Vagina (tissue), 2 donors: ENCODE results near the gene POR. TPM values are rescaled to one million over a fixed set of nuclear protein-coding genes. Genes with fewer than 3 reads are reported as not detected.

Experiments
- DNase-seq, 2 donors: peaks; one replicate each; pipeline ENCODE4 v3.0.0-alpha.2; 2017; ENCODE audit errors: extremely low spot score in 2 of 2
- H3K27ac ChIP-seq: fragments of 200-600 bp; sonication (generic); one replicate; pipeline ENCODE4 v1.5.1; 2019
- H3K27me3 ChIP-seq: fragments of 200-600 bp; sonication (generic); one replicate; pipeline ENCODE4 v1.5.1; 2019
- H3K36me3 ChIP-seq, 2 donors: fragments of 200-600 bp; sonication (generic); one replicate each; pipeline ENCODE4 v1.5.1; 2017 to 2019
- H3K4me1 ChIP-seq: fragments of 200-600 bp; sonication (generic); one replicate; pipeline ENCODE4 v1.5.1; 2019
- H3K4me3 ChIP-seq, 2 donors: fragments of 200-600 bp; sonication (generic); 1 replicate in 1 of 2; 2 replicates in 1 of 2; pipeline ENCODE4 v1.5.1; 2016 to 2019
- H3K9me3 ChIP-seq: fragments of 200-600 bp; sonication (generic); one replicate; pipeline ENCODE4 v1.5.1; 2019
- POLR2A ChIP-seq, 2 donors: fragments of 450-650 bp; IDR thresholded peaks; one replicate each; pipeline ENCODE4 v1.6.1; 2017; ENCODE audit warnings: antibody characterized with exemption in 2 of 2, mild to moderate bottlenecking in 2 of 2, moderate library complexity in 2 of 2
- POLR2AphosphoS5 ChIP-seq, 2 donors: sonication (generic); formaldehyde crosslinking; IDR thresholded peaks; one replicate each; pipeline ENCODE4 v1.9.0; 2017; ENCODE audit warnings: antibody characterized with exemption in 2 of 2, mild to moderate bottlenecking in 2 of 2, low read depth in 1 of 2; ENCODE audit not compliant: insufficient read depth in 1 of 2
- intact Hi-C: fragments of 100-400 bp; cut with DNase I; formaldehyde crosslinking; loops from one replicate; pipeline ENCODE4 v1.15.1; 2023
- total RNA-seq: library from RNA; depleted of rRNA; stranded (reverse); fragments of >200 nt; gene quantifications from one replicate; pipeline ENCODE4 v1.2.3, GENCODE V29; 2016
- TF ChIP-seq, protein P1 (sequence below), 3 experiments: fragments of 450-650 bp in 2 of 3; fragments of 200-600 bp in 1 of 3; sonication (generic) in 1 of 3; IDR thresholded peaks; one replicate each; pipeline ENCODE4 v1.5.1; 2017 to 2019; ENCODE audit warnings: antibody characterized with exemption in 3 of 3, mild to moderate bottlenecking in 2 of 3, moderate library complexity in 2 of 3

The POR gene
- total RNA-seq, 1 donor from 2014 or later: 94.3 TPM

DNA sequence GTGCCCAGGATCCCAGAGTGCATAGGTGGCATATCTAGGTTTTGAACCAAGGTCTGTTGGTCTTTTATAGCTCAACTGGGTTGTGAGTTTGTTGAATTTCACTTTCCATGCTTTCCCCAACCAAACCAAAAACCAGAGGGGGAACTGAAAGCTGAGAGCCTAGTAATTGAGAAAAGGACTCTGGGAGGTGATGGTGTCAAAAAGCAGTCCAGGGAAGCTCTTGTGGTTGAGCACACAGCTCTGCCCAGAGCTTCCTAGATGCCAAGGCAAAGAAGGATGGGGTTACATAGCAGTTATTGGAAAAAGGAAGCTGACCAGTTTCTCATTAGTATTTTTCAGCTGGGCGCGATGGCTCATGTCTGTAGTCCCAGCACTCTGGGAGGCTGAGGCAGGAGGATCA is 9.9 kb downstream of the POR start:
- H3K4me3 ChIP-seq: no peak overlapping the region
- H3K4me1 ChIP-seq: peaks cover 10% of the 10 kb centered on the region
- H3K27me3 ChIP-seq: no peaks in the 10 kb centered on the region
- TF ChIP-seq POLR2AphosphoS5 (IDR thresholded peaks at IDR 0.05; ENCODE audit: insufficient read depth in 1 of 2, low read depth in 1 of 2) (no peak), POLR2A (IDR thresholded peaks at IDR 0.05) (no peak)
- TF ChIP-seq, protein P1, sequence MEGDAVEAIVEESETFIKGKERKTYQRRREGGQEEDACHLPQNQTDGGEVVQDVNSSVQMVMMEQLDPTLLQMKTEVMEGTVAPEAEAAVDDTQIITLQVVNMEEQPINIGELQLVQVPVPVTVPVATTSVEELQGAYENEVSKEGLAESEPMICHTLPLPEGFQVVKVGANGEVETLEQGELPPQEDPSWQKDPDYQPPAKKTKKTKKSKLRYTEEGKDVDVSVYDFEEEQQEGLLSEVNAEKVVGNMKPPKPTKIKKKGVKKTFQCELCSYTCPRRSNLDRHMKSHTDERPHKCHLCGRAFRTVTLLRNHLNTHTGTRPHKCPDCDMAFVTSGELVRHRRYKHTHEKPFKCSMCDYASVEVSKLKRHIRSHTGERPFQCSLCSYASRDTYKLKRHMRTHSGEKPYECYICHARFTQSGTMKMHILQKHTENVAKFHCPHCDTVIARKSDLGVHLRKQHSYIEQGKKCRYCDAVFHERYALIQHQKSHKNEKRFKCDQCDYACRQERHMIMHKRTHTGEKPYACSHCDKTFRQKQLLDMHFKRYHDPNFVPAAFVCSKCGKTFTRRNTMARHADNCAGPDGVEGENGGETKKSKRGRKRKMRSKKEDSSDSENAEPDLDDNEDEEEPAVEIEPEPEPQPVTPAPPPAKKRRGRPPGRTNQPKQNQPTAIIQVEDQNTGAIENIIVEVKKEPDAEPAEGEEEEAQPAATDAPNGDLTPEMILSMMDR (IDR thresholded peaks at IDR 0.05): no peak
- H3K9me3 ChIP-seq: no peaks in the 10 kb centered on the region
- DNase-seq: no peak
- no peak overlapping the region for H3K27ac ChIP-seq
- no peaks in the 10 kb centered on the region for H3K36me3 ChIP-seq
- intact Hi-C loops: no loop called here

DNA sequence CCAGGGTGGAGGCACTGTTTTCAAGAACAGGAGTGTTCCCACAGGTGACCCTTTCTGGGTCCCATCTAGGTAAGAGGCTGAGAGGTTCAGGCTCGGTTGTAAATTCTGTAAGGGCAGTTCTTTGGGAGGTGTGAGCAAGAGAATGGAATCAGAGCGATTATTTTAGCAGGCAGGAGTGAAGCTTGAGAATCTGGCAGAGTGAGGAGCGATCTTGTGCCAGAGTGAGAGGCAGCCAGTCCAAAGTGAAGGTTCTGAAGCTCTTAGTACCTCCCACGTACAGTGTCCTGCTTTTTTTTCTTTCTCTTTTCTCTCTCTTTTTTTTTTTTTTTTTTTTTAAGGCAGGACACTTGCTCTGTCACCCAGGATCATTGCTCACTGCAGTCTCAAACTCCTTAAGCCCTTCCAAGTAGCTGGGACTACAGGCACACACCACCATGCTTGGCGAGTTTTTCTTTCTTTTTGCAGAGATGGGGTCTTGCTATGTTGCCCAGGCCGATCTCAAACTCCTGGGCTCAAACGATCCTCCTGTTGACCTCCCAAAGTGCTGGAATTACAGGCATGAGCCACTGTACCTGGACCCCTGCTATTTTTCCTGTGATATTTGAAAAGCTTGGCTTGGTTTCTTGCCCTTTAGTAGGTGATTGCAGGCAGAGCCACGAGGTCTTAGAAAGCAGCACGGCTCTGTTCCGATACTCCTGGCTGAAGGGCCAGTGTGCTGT is 10.9 kb downstream of the POR start:
- Histone ChIP-seq H3K27me3 (no peaks in the 10 kb centered on the region), H3K36me3 (no peaks in the 10 kb centered on the region), H3K4me1 (peaks cover 4% of the 10 kb centered on the region), H3K9me3 (no peaks in the 10 kb centered on the region), H3K27ac (no peak overlapping the region), H3K4me3 (no peak overlapping the region)
- intact Hi-C loops: no loop called here
- no peak for DNase-seq
- TF ChIP-seq, protein P1 (IDR thresholded peaks at IDR 0.05): no peak
- no peak for TF ChIP-seq POLR2AphosphoS5 (IDR thresholded peaks at IDR 0.05; ENCODE audit: insufficient read depth in 1 of 2, low read depth in 1 of 2)
- TF ChIP-seq POLR2A (IDR thresholded peaks at IDR 0.05): no peak

DNA sequence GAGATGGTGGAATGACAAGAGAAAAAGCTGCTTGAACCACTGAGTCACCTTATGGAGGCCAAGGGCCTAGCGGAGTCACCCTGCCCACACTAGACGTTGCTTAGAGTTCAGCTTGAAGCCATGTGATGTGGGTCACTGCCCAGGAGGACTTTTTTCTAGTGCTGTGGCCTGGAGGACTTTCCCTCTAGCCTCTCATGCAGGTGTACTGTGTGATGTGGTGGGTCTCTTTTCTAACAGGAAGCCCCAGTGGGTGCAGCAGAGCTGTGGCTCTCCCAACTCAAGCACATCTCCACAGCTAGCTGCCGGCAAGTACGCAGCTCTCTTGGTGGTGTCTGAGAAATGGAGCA is 13.6 kb downstream of the POR start:
- Histone ChIP-seq H3K4me3 (no peak overlapping the region), H3K27me3 (no peaks in the 10 kb centered on the region), H3K4me1 (peaks cover 9% of the 10 kb centered on the region), H3K27ac (no peak overlapping the region), H3K36me3 (no peaks in the 10 kb centered on the region), H3K9me3 (no peaks in the 10 kb centered on the region)
- intact Hi-C loops: no loop called here
- DNase-seq: no peak
- TF ChIP-seq, protein P1 (IDR thresholded peaks at IDR 0.05): no peak
- TF ChIP-seq POLR2A (IDR thresholded peaks at IDR 0.05) (no peak), POLR2AphosphoS5 (IDR thresholded peaks at IDR 0.05; ENCODE audit: insufficient read depth in 1 of 2, low read depth in 1 of 2) (no peak)

DNA sequence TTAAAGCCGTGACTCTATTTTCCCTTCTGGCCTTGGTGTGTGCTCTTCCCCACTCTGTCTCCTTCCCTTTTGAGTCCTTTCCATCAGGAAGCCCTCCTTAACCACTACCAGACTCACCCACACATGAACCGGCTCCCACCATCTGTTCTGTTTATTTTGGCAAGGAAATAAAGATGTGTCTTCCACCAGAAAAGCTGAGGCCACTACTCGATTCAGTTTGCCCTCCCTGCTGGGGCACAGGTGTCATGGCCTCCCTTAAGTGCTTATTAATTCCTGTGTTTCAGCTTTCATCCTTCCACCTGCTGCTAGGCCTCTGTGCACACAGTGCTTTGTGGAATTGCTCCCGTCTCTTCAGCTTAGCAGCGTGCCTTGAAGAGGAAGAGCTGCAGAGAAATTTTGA is 16.7 kb downstream of the POR start:
- Histone ChIP-seq H3K4me1 (peaks cover 9% of the 10 kb centered on the region), H3K36me3 (no peaks in the 10 kb centered on the region), H3K27ac (no peak overlapping the region), H3K4me3 (no peak overlapping the region), H3K27me3 (no peaks in the 10 kb centered on the region), H3K9me3 (no peaks in the 10 kb centered on the region)
- no peak for DNase-seq
- intact Hi-C loops: no loop called here
- no peak for TF ChIP-seq POLR2A (IDR thresholded peaks at IDR 0.05)
- TF ChIP-seq, protein P1 (IDR thresholded peaks at IDR 0.05): no peak
- TF ChIP-seq POLR2AphosphoS5 (IDR thresholded peaks at IDR 0.05; ENCODE audit: insufficient read depth in 1 of 2, low read depth in 1 of 2): no peak

DNA sequence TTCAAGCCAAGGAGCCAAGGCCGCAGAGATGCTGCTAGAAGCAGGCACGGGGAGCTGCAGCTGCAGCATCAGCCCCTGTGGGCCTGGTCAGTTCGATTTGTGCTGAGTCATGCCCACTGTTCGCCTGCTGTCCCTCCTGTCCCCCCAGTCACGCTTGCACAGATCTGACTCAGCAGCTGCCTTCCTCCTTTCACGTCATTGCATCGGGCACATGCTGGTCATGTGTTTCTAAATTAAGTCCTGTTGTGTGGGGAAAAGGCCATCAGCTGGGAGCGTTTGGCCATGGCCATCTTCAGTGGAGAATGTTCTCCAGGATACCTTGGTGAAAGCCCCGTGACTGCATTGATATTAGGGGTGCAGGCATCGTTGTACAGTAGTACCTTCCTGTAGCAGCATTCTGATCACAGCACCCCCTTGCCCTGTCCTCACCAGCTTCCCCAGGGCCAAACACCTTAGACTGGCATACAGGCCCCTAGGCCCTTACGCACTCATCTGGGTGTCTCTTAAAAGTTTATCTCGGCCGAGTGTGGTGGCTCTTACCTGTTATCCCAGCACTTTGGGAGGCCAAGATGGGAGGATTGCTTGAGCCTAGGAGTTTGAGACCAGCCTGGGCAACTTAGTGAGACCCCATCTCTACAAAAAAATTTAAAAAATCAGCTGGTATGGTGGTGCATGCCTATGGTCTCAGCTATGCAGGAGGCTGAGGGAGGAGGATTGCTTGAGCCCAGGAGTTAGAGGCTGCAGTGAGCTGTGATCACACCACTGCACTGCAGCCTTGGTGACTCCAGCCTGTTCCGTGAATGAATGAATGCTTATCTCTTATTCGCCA is 23.2 kb downstream of the POR start:
- H3K4me3 ChIP-seq: no peak overlapping the region
- H3K36me3 ChIP-seq: no peaks in the 10 kb centered on the region
- peaks cover 10% of the 10 kb centered on the region for H3K4me1 ChIP-seq
- peak; percentile 45 to 63 for TF ChIP-seq POLR2AphosphoS5 (IDR thresholded peaks at IDR 0.05; ENCODE audit: insufficient read depth in 1 of 2, low read depth in 1 of 2)
- TF ChIP-seq, protein P1 (IDR thresholded peaks at IDR 0.05): no peak
- no peak overlapping the region for H3K27ac ChIP-seq
- H3K27me3 ChIP-seq: no peaks in the 10 kb centered on the region
- DNase-seq: no peak
- intact Hi-C loops: no loop called here
- no peaks in the 10 kb centered on the region for H3K9me3 ChIP-seq
